Myocyte (in vitro differentiated cells): Measurements from ENCODE around the gene DGAT2. TPM values are rescaled to one million over a fixed set of nuclear protein-coding genes. Genes with fewer than 3 reads are reported as not detected.
"Not testable (repeated sequence)": the region's sequence is repeated elsewhere in the genome, so short reads cannot be mapped to it uniquely, and the experiment has no call there.

Experiments used
- DNase-seq: peaks from one replicate; pipeline ENCODE4 v3.0.0-alpha.2; 2012; ENCODE audit warnings: low read depth
- total RNA-seq: library from RNA; depleted of rRNA; stranded (reverse); fragments of >200 nt; gene quantifications from 2 replicates; pipeline ENCODE4 v1.2.3, GENCODE V29; 2014

The DGAT2 gene
- total RNA-seq, 1 donor from 2014 or later, result 1.2 TPM

DNA sequence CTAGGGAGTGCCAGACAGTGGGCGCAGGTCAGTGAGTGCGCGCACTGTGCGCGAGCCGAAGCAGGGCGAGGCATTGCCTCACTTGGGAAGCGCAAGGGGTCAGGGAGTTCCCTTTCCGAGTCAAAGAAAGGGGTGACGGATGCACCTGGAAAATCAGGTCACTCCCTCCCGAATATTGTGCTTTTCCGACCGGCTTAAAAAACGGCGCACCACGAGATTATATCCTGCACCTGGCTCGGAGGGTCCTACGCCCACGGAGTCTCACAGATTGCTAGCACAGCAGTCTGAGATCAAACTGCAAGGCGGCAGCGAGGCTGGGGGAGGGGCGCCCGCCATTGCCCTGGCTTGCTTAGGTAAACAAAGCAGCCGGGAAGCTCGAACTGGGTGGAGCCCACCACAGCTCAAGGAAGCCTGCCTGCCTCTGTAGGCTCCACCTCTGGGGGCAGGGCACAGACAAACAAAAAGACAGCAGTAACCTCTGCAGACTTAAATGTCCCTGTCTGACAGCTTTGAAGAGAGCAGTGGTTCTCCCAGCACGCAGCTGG, 19.8 kb upstream of the DGAT2 start:
- not testable (repeated sequence) for DNase-seq

DNA sequence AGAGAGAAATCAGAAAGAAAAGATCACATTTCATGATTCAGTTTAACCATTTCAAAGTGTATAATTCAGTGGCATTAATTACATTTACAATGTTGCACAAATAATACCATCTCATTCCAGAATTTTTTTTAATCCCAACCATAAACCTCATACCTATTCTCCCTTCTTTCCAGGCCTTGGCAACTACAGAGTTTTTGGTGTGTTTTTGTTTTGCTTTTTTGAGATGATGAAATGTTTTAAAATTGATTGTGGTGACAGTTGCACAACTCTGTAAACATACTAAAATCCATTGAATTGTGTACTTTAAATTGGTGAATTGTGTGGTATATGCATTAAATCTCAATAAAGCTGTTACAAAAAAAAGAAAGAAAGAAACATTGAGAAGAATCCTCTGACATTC, 13.6 kb upstream of the DGAT2 start:
- DNase-seq, result not testable (repeated sequence)

DNA sequence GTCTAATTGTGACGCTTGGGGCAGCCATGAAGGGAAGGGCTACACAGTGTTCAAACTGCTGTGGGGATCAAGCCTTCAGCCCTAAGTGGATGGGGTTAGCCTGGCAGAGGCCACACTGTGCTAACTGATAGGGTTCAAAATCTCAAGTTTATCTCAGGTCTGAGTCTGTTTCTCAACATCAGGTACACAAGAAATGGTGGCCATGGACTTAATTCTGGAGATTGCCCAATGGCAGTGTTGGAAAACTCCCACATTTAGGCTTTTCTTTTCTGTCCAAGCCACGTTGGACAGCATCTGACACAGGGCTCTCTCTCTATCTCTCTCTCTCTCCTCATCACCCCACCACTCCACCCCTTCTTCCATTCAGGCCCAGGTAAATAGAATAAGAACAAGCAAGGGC, 10.9 kb upstream of the DGAT2 start:
- no peak for DNase-seq

DNA sequence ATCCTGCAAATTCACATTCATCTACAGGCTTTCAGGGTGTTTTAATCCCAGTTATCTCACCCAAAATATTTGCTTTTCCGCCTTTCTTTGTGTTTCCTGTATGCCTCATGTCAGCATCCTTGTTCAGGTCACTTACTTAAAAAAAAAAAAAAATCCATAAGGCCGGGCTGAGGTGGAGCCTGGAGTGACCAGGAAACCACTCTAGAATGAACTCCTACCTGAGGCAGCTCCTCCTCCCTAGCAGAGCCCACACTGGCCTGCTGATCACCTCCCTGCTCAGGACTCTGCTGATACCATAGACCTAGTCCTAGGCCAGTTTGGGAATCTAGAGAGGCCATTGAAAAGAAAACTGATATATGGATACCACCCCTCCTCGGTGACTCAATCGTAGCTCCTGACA, 8.7 kb upstream of the DGAT2 start:
- DNase-seq, result no peak

DNA sequence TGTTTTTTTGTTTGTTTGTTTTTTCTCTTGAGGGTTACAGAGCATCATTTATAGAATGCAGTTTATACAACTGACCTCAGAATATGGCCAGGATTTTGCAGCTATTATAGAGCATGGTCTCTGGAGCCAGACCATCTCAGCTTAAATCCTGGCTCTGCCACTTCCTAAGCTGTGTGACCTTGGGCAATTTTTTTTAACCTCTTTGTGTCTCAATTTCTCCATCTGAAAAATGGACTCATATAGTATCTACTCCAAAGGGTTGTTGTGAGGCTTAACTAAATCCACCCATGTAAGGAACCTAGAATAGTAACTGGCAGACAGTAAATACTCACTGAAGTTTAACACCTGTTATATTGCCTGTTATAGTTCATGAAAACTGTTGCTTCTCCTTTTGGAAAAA, 8.3 kb upstream of the DGAT2 start:
- no peak for DNase-seq

DNA sequence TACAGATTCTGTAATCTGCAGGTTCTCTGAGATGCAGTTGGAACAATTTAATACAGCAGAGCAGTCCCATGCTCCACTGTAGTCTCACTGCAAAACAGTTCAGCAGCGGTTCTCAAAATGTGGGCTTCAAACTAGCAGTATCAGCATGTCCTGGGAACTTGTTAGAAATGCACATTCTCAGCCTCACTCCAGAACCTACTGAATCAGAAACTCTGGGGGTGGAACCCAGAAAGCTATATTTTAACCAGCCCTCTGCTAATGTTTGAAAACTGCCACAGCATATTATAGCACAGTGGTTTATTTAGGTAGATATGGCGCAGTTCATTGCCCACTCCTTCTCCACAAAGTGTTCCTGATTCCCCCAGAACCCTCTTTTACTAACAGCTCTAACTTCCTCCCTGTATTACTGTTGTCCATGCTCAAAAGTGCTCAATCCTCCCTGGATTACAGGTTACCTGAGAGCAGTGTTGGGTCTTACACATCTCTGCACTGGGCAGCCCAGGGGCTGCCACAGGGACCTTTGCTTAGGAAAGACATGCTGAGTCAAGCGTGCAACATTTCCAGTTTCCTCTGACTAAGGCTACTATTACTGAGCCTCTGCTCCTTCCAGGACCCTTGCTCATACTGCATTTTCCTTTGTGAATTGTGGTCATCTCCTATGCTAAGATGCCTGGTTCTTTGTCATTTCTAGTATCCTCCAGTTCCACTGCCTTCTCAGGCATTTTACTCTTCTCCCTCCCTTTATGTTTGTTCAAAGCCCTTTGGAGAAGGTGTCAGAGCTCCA, 7.7 kb upstream of the DGAT2 start:
- DNase-seq, result no peak

DNA sequence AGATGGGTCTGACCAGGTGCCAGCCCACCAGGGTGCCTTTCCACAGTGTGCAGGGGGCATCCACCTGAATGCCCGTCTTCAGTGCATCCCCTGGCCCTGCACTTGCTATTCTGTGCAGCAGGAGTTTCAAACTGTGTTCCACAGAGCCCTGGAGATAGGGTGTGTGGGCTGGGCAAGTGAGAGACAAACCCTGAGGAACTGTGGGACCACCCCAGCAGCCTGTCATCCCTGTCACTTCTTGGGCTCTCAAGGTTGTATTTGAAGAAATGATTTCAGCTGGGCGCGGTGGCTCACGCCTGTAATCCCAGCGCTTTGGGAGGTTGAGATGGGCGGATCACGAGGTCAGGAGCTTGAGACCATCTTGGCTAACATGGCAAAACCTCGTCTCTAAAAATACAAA, 6.4 kb upstream of the DGAT2 start:
- DNase-seq, result no peak

DNA sequence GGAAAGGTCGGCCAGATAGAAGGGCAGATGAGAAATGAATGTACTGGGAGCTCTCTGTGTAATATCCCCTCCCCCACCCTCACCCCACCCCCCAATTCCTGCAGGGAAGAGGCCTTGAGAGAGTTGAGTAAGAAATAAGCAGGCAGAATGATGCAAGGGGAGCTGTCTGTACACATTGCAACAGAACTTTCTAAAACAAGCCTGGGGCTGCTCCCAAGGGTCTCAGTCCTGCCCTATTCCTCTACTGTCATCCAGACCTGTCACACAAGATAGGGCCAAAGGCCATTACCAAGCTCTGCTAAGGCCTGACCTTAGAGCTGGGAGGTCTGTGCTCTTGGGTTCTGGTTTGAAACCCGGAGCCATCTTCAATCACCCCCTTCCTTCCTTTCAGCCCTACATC, 5.7 kb upstream of the DGAT2 start:
- DNase-seq, result no peak

DNA sequence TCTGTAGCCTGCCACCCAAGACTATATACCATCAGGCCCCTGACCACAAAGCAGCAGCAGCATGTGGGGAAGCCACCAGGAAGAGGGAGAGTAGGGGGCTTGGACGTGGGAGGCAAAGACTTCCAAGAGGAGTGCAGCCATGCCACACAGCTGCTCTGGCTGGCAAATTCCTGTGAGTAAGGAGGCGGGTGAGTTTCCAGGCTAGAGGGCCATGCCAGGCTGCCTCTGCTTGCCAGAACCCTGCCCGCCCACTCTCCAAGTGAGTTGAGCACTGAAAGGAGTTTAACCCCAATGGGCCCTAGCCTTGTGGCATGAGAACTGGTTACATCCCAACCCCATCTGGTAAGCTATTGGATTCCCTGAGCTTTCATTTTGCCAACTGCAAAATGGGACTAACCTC, 4.7 kb upstream of the DGAT2 start:
- DNase-seq, result no peak

DNA sequence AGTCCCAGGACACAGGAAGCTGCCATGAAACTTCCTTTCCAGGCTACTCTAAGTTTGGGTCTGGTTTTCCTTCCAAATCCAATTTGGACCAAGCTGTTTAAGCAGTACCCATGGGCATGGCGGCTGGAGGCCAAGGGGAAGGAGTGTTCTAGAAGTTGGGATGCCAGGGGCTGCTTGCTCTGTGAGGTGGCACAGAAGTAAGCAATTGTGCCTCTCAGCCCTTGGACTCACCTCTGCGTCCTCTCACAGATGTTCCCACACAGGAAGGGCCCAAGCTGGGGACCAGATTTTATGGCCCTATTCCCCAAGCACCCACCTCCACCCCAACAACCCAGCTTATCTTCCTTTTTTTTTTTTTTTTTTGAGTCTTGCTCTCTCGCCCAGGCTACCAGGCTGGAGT, 3.5 kb upstream of the DGAT2 start:
- DNase-seq, result no peak

DNA sequence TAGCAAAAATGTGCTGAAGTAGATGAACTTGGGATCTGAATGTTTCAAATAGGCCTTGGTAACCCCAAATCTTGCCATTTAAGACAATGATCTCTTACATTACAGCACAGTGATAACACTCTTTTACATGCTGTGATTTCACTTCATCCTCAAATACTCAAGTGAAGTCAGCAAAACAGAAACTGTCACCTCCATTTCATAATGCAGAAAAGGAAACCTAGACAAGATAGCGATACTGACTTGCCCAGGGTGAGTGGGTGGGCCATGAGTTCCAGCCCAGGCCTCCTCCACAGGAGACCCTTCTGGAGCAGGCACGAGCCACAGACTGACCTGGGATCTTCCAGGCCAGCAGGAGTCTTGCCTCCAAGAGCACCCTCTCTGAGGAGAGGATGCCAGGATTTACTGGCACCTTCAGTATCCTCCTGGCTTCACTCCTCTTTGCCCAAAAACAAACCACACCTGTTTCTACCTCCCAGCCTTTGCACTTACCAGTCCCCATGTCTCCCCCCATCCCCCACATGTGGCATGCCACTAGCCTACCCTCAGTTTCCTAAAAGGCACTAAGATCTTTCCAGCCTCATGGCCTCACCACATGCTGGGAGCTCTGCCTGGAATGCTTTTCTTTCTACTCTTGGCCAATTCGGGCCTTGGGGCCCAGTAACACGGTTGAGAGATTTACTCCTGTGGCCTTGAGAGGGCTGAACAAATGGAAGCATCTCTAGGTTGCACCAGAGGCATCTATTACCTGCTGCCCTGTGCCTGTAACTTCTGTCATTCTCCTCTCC, 1.9 kb upstream of the DGAT2 start:
- DNase-seq, result no peak

DNA sequence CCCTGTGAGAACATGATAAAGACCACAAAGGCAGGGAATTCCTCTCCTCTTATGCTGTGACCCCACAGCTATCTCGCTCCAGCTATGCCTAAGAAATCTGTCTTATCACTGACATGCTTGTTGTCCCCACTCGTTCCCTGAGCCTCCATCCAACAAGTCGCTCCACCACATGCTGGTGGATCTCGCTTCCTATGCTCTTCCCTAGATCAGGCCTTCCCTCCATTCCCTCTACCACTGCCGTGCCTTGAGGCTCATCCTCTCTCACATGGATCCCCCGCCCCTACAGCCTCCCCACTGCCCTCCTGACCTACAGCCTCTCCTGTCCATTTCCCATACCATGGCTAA, 1.4 kb upstream of the DGAT2 start:
- no peak for DNase-seq

DNA sequence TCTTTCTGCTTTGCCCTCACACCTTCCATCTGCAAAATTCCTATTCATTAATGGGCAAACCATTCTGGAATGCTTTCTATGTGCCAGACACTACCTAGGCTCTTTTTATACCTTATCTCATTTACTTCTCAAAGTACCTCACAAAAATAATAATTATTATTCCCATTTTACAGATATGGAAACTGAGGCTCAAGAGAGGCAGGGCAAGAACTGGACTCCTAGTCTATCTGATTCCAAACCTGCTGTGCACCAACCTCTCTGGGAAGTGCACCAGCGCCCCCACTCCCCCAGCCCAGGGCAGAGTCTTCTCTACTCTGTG, 826 bp upstream of the DGAT2 start:
- no peak for DNase-seq

DNA sequence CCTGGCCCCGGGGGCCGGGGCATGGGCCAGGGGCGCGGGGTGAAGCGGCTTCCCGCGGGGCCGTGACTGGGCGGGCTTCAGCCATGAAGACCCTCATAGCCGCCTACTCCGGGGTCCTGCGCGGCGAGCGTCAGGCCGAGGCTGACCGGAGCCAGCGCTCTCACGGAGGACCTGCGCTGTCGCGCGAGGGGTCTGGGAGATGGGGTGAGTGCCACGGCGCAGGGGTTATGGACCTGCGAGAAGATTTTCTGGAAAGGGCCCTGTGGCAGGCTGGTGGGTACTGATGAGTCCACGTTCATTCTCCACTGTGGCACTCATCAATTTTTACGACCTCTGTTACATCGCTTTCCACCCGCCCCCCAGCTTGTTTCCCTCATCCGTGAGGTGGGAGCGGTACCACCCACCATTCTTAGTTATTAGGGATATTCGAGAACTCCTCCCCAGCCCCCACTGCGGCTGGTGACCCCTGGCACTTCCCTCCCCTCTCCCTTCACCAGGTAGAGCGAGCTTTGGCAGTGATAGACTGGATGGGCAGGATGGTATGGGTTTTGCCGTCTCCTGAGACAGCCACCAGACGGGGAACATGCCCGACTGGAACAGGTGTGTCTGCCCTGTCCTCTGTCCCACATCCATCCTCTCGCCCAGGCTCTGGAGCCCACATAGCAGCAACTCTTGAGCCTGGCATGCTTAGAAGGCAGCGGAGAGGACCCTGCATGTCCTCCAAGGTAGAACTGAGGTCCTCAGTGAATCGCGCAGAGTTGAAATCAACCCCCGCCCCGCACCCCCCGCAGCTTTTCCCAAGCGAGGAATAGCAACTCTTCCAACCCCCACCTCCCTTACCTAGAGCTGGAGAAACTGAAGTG, 562 bp downstream of the DGAT2 start:
- no peak for DNase-seq

DNA sequence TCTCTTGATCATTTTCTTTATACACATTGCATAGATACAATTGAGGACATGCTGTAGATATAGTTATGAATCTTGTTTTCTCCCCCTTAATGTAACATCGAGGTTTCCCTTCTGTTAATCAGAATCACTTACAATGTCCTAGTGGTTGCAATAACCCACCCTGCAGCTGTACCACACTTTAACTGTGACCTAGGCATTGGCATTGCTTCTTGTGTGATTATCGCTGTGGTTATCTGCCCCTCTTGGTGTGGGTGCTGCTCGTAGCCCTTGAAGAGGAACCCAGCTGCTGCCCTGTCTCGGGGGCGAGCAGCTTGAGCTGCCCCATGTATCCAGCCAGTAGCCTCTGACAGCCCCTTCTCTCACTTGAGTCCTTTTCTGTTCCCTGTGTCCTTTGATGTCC, 1.5 kb downstream of the DGAT2 start:
- no peak for DNase-seq

DNA sequence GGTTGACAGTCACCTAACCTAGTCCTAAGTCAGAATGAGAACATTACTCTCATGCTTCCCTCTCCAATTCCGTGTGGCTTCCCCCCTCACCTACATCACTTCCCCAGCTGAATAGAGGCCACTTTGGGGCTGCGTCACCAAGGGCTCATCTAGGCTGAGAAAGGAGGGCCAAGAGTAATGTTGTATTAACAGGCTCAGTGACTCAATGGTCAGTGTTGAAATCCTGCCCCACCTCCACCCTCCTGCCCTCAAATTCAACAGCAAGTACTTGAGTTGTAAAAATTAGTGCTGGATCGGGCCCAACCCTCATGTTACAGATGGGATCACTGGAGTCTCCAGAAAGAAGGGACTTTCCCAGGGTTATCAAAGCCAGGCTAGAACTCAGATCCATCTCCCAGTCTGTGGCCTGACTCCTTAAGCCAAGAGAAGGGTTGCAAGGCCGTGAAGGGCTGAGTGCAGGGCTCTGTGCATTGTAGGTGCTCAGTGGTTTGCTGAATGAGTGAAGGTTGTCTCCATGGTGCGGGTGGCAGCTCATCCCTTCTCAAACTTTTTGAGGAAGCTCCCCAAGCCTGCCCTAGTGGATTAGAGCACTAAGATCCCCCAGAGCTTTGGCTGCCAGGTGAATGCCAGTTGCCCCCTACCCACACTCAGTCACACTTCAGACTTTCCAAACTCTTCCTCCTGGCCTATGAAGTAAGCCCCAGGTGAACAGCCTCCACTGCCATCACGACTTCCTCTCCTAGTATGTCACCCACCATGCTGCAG, 3.2 kb downstream of the DGAT2 start:
- DNase-seq, result no peak

DNA sequence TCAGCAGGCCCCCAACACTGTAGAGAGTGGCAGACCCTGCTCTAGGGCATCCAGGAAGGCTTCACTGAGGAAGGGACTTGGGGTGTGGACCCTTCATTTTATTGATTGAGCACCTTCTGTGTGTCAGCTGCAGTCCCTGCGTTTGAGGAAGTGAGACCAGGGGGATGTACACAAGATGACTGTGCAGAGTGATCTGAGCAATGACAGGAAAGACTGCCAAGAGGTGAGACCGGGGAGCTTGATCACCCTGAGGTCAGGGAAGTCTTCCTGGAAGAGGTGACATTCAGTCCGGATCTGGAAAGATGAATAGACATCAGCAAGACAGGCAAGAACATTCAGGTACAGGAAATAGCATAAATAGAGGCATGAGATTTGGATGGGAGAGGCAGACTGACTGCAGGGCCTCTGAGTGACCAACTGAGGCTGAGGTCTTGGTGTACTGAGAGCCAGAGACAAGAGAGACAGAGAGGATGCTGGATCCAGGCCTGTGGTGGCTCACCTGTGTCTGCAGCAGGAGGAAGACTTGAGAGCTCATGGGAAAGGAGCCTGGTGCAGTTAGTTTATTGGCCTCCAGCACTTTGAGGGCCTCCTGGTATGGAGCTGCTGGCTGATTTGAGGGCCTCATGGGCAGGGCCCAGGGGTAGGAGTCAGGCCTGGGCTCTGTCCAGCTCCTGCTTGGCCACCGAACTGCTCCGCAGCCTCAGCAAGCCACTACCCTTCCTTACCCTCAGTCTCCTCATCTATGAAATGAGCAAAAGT, 5.2 kb downstream of the DGAT2 start:
- DNase-seq, result no peak

DNA sequence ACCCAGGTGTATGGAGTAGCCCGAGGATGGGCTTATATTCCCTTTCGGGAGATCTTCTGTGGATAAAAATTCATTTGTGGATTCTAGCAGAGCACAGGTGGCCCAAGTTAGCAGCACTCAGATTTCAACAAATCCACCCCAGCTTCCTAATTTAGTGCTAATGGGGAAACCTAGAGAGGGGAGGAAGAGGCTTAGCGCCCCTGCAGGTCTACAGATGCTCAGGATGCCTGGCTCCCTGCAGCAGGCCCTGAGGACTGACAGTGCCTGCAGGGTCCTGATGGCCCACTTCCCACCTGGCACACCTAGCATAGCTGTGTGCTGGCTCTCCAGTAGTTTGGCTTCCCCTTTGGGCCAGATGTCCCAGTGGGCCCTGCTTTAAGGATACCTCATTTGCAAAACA, 6.5 kb downstream of the DGAT2 start:
- DNase-seq, result no peak

DNA sequence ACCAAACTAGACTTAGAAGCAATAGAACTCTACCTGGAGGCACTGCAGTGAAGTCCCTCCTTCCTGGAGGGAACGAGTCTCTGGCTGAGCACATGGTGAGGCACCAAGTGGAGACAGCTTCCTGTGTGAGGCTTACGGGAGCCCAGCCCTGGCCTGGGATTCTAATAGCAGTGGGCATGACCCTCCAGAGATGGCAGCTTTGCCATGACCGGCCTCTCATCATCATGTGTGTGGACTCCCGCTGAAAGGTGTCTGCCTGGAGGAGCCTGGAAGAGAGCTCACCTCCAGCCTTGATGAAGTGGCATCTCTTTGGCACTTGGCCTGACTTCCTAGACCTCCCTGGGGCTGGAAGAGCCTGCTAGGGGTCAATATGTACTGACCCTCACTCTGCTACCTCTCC, 8.0 kb downstream of the DGAT2 start:
- DNase-seq, result no peak

DNA sequence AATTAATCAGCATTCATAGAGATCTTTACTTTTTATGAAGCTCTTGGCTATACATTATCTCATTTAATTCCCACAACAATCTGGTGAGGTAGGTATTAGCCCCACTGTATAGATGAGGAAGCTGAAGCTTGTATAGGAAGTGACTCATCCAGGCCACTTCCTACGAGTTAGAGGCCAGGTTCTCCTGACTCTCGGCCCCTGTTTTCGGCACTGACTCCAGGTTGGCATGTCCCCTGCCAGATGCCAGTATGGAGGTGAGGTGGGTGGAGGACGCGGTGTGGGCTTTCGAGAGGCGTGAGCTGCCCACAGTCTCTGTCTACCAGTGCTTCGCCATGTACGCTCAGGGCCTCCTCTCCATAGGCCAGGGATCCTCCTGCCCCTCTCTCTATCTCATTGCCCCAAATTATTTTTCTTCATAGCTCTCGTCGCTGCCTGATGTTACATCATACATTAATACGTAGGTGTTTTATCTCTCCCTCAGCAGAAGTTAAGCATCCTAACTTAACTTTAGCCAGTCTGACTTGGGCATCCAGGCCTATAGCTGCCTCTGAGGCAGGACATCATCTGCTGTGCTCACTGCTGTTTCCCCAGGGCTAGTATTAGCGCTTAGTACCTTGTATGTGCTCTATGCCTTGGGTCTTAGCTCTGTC, 9.0 kb downstream of the DGAT2 start:
- DNase-seq, result no peak
